Muscle layer of duodenum (tissue), 2 donors: ENCODE results near the gene FAT1.

Source experiments
- H3K27ac ChIP-seq: one replicate; pipeline ENCODE4 v1.7.0; 2013; ENCODE audit warnings: mild to moderate bottlenecking, low read length
- H3K27me3 ChIP-seq: one replicate; pipeline ENCODE4 v1.7.0; 2013; ENCODE audit warnings: low read depth, mild to moderate bottlenecking, control low read depth, low read length
- H3K36me3 ChIP-seq, 2 donors: one replicate each; pipeline ENCODE4 v1.7.0; 2013; ENCODE audit warnings: low read length in 2 of 2, control low read depth in 1 of 2, mild to moderate bottlenecking in 1 of 2; ENCODE audit not compliant: insufficient read depth in 2 of 2, control insufficient read depth in 1 of 2
- H3K4me1 ChIP-seq, 2 donors: one replicate each; pipeline ENCODE4 v1.7.0; 2013; ENCODE audit warnings: low read length in 2 of 2, mild to moderate bottlenecking in 2 of 2, control low read depth in 1 of 2, moderate library complexity in 1 of 2; ENCODE audit not compliant: insufficient read depth in 2 of 2, control insufficient read depth in 1 of 2
- H3K4me3 ChIP-seq, 2 donors: one replicate each; pipeline ENCODE4 v1.7.0; 2013; ENCODE audit warnings: low read length in 2 of 2, low read depth in 1 of 2, mild to moderate bottlenecking in 1 of 2
- H3K9me3 ChIP-seq, 2 donors: one replicate each; pipeline ENCODE4 v1.7.0; 2013; ENCODE audit warnings: low read length in 2 of 2, control low read depth in 1 of 2, mild to moderate bottlenecking in 1 of 2; ENCODE audit not compliant: control insufficient read depth in 1 of 2
- donor health status: healthy.

The FAT1 gene

GRCh38 chr4:186586205-186586604 lies 137.5 kb downstream of the FAT1 start:
- H3K9me3 ChIP-seq: peaks cover 0 to 3% of the 10 kb centered on the region in 2 donors
- H3K4me1 ChIP-seq: no peaks in the 10 kb centered on the region
- no peak overlapping the region for H3K27ac ChIP-seq
- peaks cover 0 to 13% of the 10 kb centered on the region in 2 donors for H3K36me3 ChIP-seq
- H3K27me3 ChIP-seq: no peaks in the 10 kb centered on the region
- H3K4me3 ChIP-seq: no peak overlapping the region

- Histone ChIP-seq H3K27me3 (no peaks in the 10 kb centered on the region), H3K27ac (no peak overlapping the region)
Observed at GRCh38 chr4:186584912-186585311, 138.7 kb downstream of the FAT1 start.

GRCh38 chr4:186581421-186581820 lies 142.2 kb downstream of the FAT1 start:
- no peaks in the 10 kb centered on the region for H3K27me3 ChIP-seq
- no peak overlapping the region for H3K27ac ChIP-seq
- H3K4me3 ChIP-seq: no peak overlapping the region
- H3K36me3 ChIP-seq: peaks cover 0 to 4% of the 10 kb centered on the region in 2 donors
- peaks cover 0 to 3% of the 10 kb centered on the region in 2 donors for H3K9me3 ChIP-seq
- no peaks in the 10 kb centered on the region for H3K4me1 ChIP-seq

More at GRCh38 chr4:186584912-186585311, 138.7 kb downstream of the FAT1 start:
- Histone ChIP-seq H3K4me1 (no peaks in the 10 kb centered on the region), H3K4me3 (no peak overlapping the region), H3K9me3 (peaks cover 0 to 3% of the 10 kb centered on the region in 2 donors), H3K36me3 (peaks cover 0 to 13% of the 10 kb centered on the region in 2 donors)

- no peak overlapping the region for H3K27ac ChIP-seq
- peaks cover 0 to 4% of the 10 kb centered on the region in 2 donors for H3K36me3 ChIP-seq
- no peaks in the 10 kb centered on the region for H3K4me1 ChIP-seq
- no peaks in the 10 kb centered on the region for H3K27me3 ChIP-seq
- H3K9me3 ChIP-seq: peaks cover 0 to 3% of the 10 kb centered on the region in 2 donors
- H3K4me3 ChIP-seq: no peak overlapping the region
Observed at GRCh38 chr4:186580669-186581068, 143.0 kb downstream of the FAT1 start.

GRCh38 chr4:186570193-186570996 lies 153.3 kb downstream of the FAT1 start:
- no peaks in the 10 kb centered on the region for H3K9me3 ChIP-seq
- H3K36me3 ChIP-seq: no peaks in the 10 kb centered on the region
- peak overlapping the region; percentile 43 to 51 for H3K4me3 ChIP-seq
- peaks cover 0 to 8% of the 10 kb centered on the region in 2 donors for H3K4me1 ChIP-seq
- H3K27ac ChIP-seq: no peak overlapping the region
- H3K27me3 ChIP-seq: no peaks in the 10 kb centered on the region

GRCh38 chr4:186569533-186570192 lies 154.0 kb downstream of the FAT1 start:
- peaks cover 0 to 8% of the 10 kb centered on the region in 2 donors for H3K4me1 ChIP-seq
- H3K27me3 ChIP-seq: no peaks in the 10 kb centered on the region
- H3K36me3 ChIP-seq: no peaks in the 10 kb centered on the region
- peak overlapping the region; percentile 43 to 51 for H3K4me3 ChIP-seq
- no peak overlapping the region for H3K27ac ChIP-seq
- no peaks in the 10 kb centered on the region for H3K9me3 ChIP-seq

GRCh38 chr4:186566068-186566467 lies 157.6 kb downstream of the FAT1 start:
- H3K9me3 ChIP-seq: no peaks in the 10 kb centered on the region
- no peaks in the 10 kb centered on the region for H3K27me3 ChIP-seq
- H3K4me3 ChIP-seq: no peak overlapping the region
- no peaks in the 10 kb centered on the region for H3K36me3 ChIP-seq
- H3K4me1 ChIP-seq: peaks cover 0 to 8% of the 10 kb centered on the region in 2 donors
- H3K27ac ChIP-seq: no peak overlapping the region

- H3K9me3 ChIP-seq: no peaks in the 10 kb centered on the region
- no peak overlapping the region for H3K4me3 ChIP-seq
- no peaks in the 10 kb centered on the region for H3K27me3 ChIP-seq
- H3K4me1 ChIP-seq: no peaks in the 10 kb centered on the region
- no peak overlapping the region for H3K27ac ChIP-seq
- H3K36me3 ChIP-seq: no peaks in the 10 kb centered on the region
Observed at GRCh38 chr4:186563761-186564160, 159.9 kb downstream of the FAT1 start.

GRCh38 chr4:186561748-186562147 lies 161.9 kb downstream of the FAT1 start:
- Histone ChIP-seq H3K27ac (no peak overlapping the region), H3K36me3 (no peaks in the 10 kb centered on the region), H3K4me1 (no peaks in the 10 kb centered on the region), H3K4me3 (no peak overlapping the region), H3K9me3 (no peaks in the 10 kb centered on the region), H3K27me3 (no peaks in the 10 kb centered on the region)

GRCh38 chr4:186560647-186561046 lies 163.0 kb downstream of the FAT1 start:
- peaks cover 0 to 1% of the 10 kb centered on the region in 2 donors for H3K4me1 ChIP-seq
- no peaks in the 10 kb centered on the region for H3K36me3 ChIP-seq
- peaks cover 3% of the 10 kb centered on the region for H3K27me3 ChIP-seq
- H3K9me3 ChIP-seq: no peaks in the 10 kb centered on the region
- H3K27ac ChIP-seq: no peak overlapping the region
- H3K4me3 ChIP-seq: no peak overlapping the region

GRCh38 chr4:186557486-186557885 lies 166.2 kb downstream of the FAT1 start:
- Histone ChIP-seq H3K4me1 (peaks cover 0 to 13% of the 10 kb centered on the region in 2 donors), H3K27me3 (peaks cover 5% of the 10 kb centered on the region), H3K36me3 (no peaks in the 10 kb centered on the region), H3K27ac (no peak overlapping the region), H3K9me3 (no peaks in the 10 kb centered on the region), H3K4me3 (no peak overlapping the region)
